GM12891 (cell line): ENCODE data around the gene DOC2A.

Source experiments
- DNase-seq: peaks from one replicate; pipeline ENCODE4 v3.0.0; 2011; ENCODE audit warnings: low spot score; ENCODE audit not compliant: insufficient read length
- FAIRE-seq: peaks from 2 replicates; lab custom pipeline; 2011; peaks lifted over from hg19 to GRCh38; lab: Jason Lieb, UNC
- PAX5 ChIP-seq: IDR thresholded peaks from 2 replicates; pipeline ENCODE4 v1.6.1; 2011; ENCODE audit warnings: low read length, moderate library complexity, mild to moderate bottlenecking; ENCODE audit not compliant: insufficient read depth, severe bottlenecking
- POLR2A ChIP-seq: IDR thresholded peaks from 2 replicates; pipeline ENCODE4 v1.6.1; 2011; ENCODE audit warnings: low read depth, low read length, control low read depth
- POLR2AphosphoS5 ChIP-seq: IDR thresholded peaks from 2 replicates; pipeline ENCODE4 v1.6.1; 2011; ENCODE audit warnings: low read depth, low read length, control low read depth
- POU2F2 ChIP-seq: IDR thresholded peaks from 2 replicates; pipeline ENCODE4 v1.6.1; 2011; ENCODE audit warnings: low read depth, mild to moderate bottlenecking, control low read depth, low read length, moderate library complexity
- SPI1 ChIP-seq: IDR thresholded peaks from 2 replicates; pipeline ENCODE4 v1.6.1; 2011; ENCODE audit warnings: low read depth, low read length, control low read depth
- TAF1 ChIP-seq: IDR thresholded peaks from 2 replicates; pipeline ENCODE4 v1.6.1; 2011; ENCODE audit warnings: low read depth, low read length, control low read depth

The DOC2A gene

GRCh38 chr16:29959293-29959692 is 51.5 kb downstream of the DOC2A start:
- TF ChIP-seq SPI1 (no peak), POU2F2 (no peak), POLR2AphosphoS5 (no peak), PAX5 (no peak), POLR2A (no peak), TAF1 (no peak)
- FAIRE-seq = no peak
- DNase-seq = no peak

- DNase-seq (no peak), FAIRE-seq (no peak)
- TF ChIP-seq POLR2AphosphoS5 (no peak), POLR2A (no peak), POU2F2 (no peak), PAX5 (no peak), TAF1 (no peak), SPI1 (no peak)
These were observed 52.1 kb downstream of the DOC2A start for GRCh38 chr16:29958756-29959155.
